ENCODE measurements around the gene HNMT.
"Not testable (repeated sequence)": the region's sequence is repeated elsewhere in the genome, so short reads cannot be mapped to it uniquely, and the experiment has no call there.

GRCh38 chr2:137922171-137922570 is 42.1 kb upstream of the HNMT start:
- TF ChIP-seq CTCF, POLR2A (IDR thresholded peaks at IDR 0.05): not testable (repeated sequence)

All from ovary (tissue), 3 donors.